Measurements from ENCODE around the gene ZNF669.
"Not testable (repeated sequence)": the region's sequence is repeated elsewhere in the genome, so short reads cannot be mapped to it uniquely, and the experiment has no call there.

DNA sequence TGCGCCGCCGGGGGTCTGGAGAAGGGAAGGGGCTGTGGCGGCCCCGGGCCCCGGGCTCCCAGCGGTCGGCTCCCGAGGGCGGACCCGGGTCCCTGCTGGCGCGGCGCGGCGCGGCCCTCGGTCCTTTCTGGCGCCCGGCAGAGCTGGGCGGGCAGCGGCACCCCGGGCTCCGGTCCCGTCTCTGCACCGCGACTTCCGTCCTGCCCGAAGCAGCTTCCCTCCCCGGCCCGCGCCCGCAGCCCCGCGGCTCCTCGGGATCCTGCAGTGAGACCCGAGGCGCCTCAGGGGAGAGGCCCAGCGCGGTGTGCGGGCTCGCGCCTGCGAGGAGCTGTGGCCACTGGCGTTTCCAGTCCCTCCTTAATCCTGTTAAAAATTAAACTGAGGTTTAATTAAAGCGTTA is 22.4 kb upstream of the ZNF669 start:
- not testable (repeated sequence) for TF ChIP-seq POLR2AphosphoS5 (IDR thresholded peaks at IDR 0.05; ENCODE audit: low read depth, low read length); SPI1 (IDR thresholded peaks at IDR 0.05; ENCODE audit: low read depth, low read length); PAX5 (IDR thresholded peaks at IDR 0.05; ENCODE audit: insufficient read depth, low read length, severe bottlenecking); POLR2A (IDR thresholded peaks at IDR 0.05; ENCODE audit: low read depth, low read length); POU2F2 (IDR thresholded peaks at IDR 0.05; ENCODE audit: low read depth, low read length); TAF1 (IDR thresholded peaks at IDR 0.05; ENCODE audit: low read depth, low read length)
